Activated naive CD8-positive, alpha-beta T cell treated with anti-CD3 and anti-CD28 coated beads for 36 hours (primary cell): ENCODE data around the gene LEP. TPM values are rescaled to one million over a fixed set of nuclear protein-coding genes. Genes with fewer than 3 reads are reported as not detected.
"Not testable (repeated sequence)": the region's sequence is repeated elsewhere in the genome, so short reads cannot be mapped to it uniquely, and the experiment has no call there.

Experiments used
- DNase-seq: peaks from one replicate; pipeline ENCODE4 v3.0.0; 2021
- H3K27ac Mint-ChIP-seq: one replicate; pipeline ENCODE4 v1.8.0; 2022; ENCODE audit warnings: mild to moderate bottlenecking, moderate library complexity, mixed read lengths
- H3K27me3 Mint-ChIP-seq: one replicate; pipeline ENCODE4 v1.8.0; 2022; ENCODE audit warnings: mild to moderate bottlenecking, mixed read lengths
- H3K36me3 Mint-ChIP-seq: one replicate; pipeline ENCODE4 v1.8.0; 2021; ENCODE audit warnings: mild to moderate bottlenecking, mixed read lengths
- H3K4me1 Mint-ChIP-seq: one replicate; pipeline ENCODE4 v1.8.0; 2021; ENCODE audit warnings: mixed read lengths
- H3K4me3 Mint-ChIP-seq: one replicate; pipeline ENCODE4 v1.8.0; 2022; ENCODE audit warnings: mild to moderate bottlenecking, moderate library complexity, mixed read lengths
- H3K9me3 Mint-ChIP-seq: one replicate; pipeline ENCODE4 v1.8.0; 2022; ENCODE audit warnings: mixed read lengths
- total RNA-seq, 2 experiments: library from RNA; stranded (reverse); gene quantifications; one replicate each; pipeline ENCODE4 v1.2.3, GENCODE V29; 2021

The LEP gene
- total RNA-seq, 2 experiments from 2014 or later = not detected

GRCh38 chr7:128226132-128226980, 14.7 kb upstream of the LEP start:
- Mint-ChIP-seq H3K36me3 (no peaks in the 10 kb centered on the region), H3K27me3 (peaks cover 8% of the 10 kb centered on the region), H3K9me3 (no peaks in the 10 kb centered on the region), H3K4me1 (no peaks in the 10 kb centered on the region), H3K27ac (no peak overlapping the region), H3K4me3 (no peak overlapping the region)
- DNase-seq = no peak

- no peak overlapping the region for H3K27ac Mint-ChIP-seq
These were observed 13.8 kb upstream of the LEP start for GRCh38 chr7:128227271-128227670.

DNA sequence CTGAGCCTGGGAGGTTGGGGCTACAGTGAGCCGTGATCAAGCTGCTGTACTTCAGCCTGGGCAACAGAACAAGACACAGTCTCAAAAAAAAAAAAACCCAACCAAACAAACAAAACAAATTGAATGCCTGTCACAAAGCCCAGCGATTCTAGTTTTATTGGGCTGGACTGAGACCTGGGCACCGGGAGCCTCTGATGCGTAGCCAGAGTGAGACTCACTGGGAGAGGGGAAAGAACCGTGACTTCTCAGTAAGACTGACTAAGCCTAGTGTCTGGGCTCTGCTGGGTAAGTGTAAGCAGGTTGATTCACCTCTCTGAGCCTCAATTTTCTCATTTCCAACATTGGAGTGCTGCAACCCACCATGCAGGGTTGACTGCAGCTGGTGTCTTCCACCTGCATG, 10.1 kb upstream of the LEP start:
- Mint-ChIP-seq H3K9me3 (no peaks in the 10 kb centered on the region), H3K36me3 (no peaks in the 10 kb centered on the region)
- DNase-seq = no peak

More at GRCh38 chr7:128227271-128227670, 13.8 kb upstream of the LEP start:
- Mint-ChIP-seq H3K27me3 (peaks cover 8% of the 10 kb centered on the region), H3K36me3 (no peaks in the 10 kb centered on the region), H3K4me1 (no peaks in the 10 kb centered on the region), H3K9me3 (no peaks in the 10 kb centered on the region), H3K4me3 (no peak overlapping the region)
- no peak for DNase-seq

GRCh38 chr7:128231677-128232076, 9.4 kb upstream of the LEP start:
- Mint-ChIP-seq H3K4me1 (peaks cover 1% of the 10 kb centered on the region), H3K9me3 (no peaks in the 10 kb centered on the region), H3K27ac (no peak overlapping the region), H3K36me3 (no peaks in the 10 kb centered on the region), H3K4me3 (no peak overlapping the region), H3K27me3 (peaks cover 4% of the 10 kb centered on the region)
- DNase-seq = no peak

More for the DNA sequence above, 10.1 kb upstream of the LEP start:
- Mint-ChIP-seq H3K4me3 (no peak overlapping the region), H3K27me3 (peaks cover 7% of the 10 kb centered on the region), H3K4me1 (no peaks in the 10 kb centered on the region), H3K27ac (no peak overlapping the region)

DNA sequence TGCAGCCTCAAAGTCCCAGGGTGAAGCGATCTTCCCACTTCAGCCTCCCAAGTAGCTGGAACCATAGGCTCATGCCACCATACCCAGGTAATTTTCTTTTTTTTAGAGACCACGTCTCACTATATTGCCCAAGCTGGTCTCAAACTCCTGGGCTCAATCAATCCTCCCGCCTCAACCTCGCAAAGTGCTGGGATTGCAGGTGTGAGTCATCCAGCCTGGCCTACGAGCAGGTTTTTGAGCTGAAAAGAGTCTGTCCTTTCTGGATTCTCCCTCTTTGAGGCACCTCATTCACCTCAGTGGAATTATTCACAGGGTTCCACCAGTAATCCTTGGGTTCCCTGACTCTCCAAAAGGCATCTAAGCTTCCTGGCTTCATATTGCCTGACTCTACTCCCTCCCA, 7.6 kb upstream of the LEP start:
- no peaks in the 10 kb centered on the region for H3K36me3 Mint-ChIP-seq
- DNase-seq = no peak
- peaks cover 3% of the 10 kb centered on the region for H3K9me3 Mint-ChIP-seq
- no peaks in the 10 kb centered on the region for H3K27me3 Mint-ChIP-seq
- H3K4me3 Mint-ChIP-seq = no peak overlapping the region
- H3K4me1 Mint-ChIP-seq = peaks cover 8% of the 10 kb centered on the region
- no peak overlapping the region for H3K27ac Mint-ChIP-seq

GRCh38 chr7:128234476-128235026, 6.5 kb upstream of the LEP start:
- no peaks in the 10 kb centered on the region for H3K36me3 Mint-ChIP-seq

GRCh38 chr7:128235471-128235870, 5.6 kb upstream of the LEP start:
- Mint-ChIP-seq H3K27me3 (peaks cover 4% of the 10 kb centered on the region), H3K4me1 (peaks cover 8% of the 10 kb centered on the region), H3K36me3 (no peaks in the 10 kb centered on the region), H3K4me3 (no peak overlapping the region), H3K9me3 (peaks cover 9% of the 10 kb centered on the region), H3K27ac (no peak overlapping the region)
- no peak for DNase-seq

More at GRCh38 chr7:128234476-128235026, 6.5 kb upstream of the LEP start:
- Mint-ChIP-seq H3K27me3 (no peaks in the 10 kb centered on the region), H3K9me3 (peaks cover 9% of the 10 kb centered on the region), H3K27ac (no peak overlapping the region), H3K4me1 (peaks cover 8% of the 10 kb centered on the region), H3K4me3 (no peak overlapping the region)
- DNase-seq = no peak

GRCh38 chr7:128236924-128237586, 4.0 kb upstream of the LEP start:
- H3K9me3 Mint-ChIP-seq = peaks cover 9% of the 10 kb centered on the region
- H3K27me3 Mint-ChIP-seq = peaks cover 15% of the 10 kb centered on the region
- H3K4me3 Mint-ChIP-seq = no peak overlapping the region
- no peak overlapping the region for H3K27ac Mint-ChIP-seq
- H3K36me3 Mint-ChIP-seq = peaks cover 1% of the 10 kb centered on the region
- peaks cover 8% of the 10 kb centered on the region for H3K4me1 Mint-ChIP-seq
- peak; percentile 4 for DNase-seq

DNA sequence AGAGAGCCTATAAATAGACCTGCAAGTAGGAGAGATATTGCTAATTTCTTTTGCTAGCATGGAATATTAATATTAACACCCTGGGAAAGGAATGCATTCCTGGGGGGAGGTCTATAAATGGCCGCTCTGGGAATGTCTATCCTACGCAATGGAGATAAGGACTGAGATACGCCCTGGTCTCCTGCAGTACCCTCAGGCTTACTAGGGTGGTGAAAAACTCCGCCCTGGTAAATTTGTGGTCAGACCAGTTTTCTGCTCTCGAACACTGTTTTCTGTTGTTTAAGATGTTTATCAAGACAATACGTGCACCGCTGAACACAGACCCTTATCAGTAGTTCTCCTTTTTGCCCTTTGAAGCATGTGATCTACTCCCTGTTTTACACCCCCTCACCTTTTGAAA, 1.9 kb upstream of the LEP start:
- H3K27me3 Mint-ChIP-seq = peaks cover 29% of the 10 kb centered on the region
- not testable (repeated sequence) for H3K4me3 Mint-ChIP-seq, H3K9me3 Mint-ChIP-seq, H3K27ac Mint-ChIP-seq, H3K36me3 Mint-ChIP-seq, DNase-seq, H3K4me1 Mint-ChIP-seq

DNA sequence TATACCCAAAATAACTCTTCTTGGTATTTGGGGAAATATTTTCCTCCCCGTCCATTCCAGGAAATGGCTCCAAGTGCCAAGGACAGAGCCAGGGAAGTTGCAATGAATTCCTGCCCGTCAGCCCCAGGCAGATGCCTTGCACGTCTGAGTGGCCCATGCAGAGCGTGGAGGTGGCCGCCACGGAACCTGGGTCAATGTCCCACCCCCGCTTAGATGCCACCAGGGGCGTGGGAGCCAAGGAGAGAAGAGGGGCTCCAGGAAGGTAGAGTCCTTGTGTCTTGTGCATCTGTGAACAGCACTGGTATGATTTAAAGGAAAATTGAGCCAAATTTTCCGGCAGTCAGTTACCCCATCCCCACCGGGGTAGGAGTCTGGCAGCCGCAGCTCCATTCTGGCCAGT, 1.6 kb downstream of the LEP start:
- Mint-ChIP-seq H3K9me3 (peaks cover 9% of the 10 kb centered on the region), H3K4me3 (no peak overlapping the region), H3K27me3 (peaks cover 29% of the 10 kb centered on the region), H3K36me3 (peaks cover 1% of the 10 kb centered on the region), H3K27ac (no peak overlapping the region), H3K4me1 (no peaks in the 10 kb centered on the region)
- DNase-seq = no peak

DNA sequence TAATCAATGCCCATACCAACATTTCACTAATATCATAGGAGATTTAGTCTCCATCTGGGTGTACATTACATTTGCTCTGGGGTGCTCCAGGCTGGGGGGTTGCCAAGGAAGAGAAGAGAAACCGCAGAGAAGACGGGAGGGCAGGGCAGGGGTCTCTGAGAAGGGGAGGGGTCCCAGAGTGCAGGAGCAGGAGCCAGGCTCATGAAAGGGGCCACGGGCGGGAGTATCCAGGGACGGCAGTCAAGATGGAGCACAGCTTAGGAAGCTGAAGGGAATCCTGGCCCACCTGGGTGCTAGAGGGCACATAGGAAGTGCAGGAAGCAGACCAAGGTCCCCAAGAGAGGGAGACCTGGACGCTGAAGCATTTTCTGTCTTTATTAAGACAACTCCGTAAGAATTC, 2.2 kb downstream of the LEP start:
- no peak for DNase-seq
- Mint-ChIP-seq H3K36me3 (peaks cover 1% of the 10 kb centered on the region), H3K27me3 (peaks cover 29% of the 10 kb centered on the region), H3K4me1 (no peaks in the 10 kb centered on the region), H3K9me3 (peaks cover 8% of the 10 kb centered on the region), H3K4me3 (no peak overlapping the region), H3K27ac (no peak overlapping the region)

GRCh38 chr7:128244861-128245260, 3.8 kb downstream of the LEP start:
- H3K36me3 Mint-ChIP-seq = peaks cover 1% of the 10 kb centered on the region
- no peak overlapping the region for H3K4me3 Mint-ChIP-seq
- H3K27ac Mint-ChIP-seq = no peak overlapping the region
- no peaks in the 10 kb centered on the region for H3K9me3 Mint-ChIP-seq
- peaks cover 29% of the 10 kb centered on the region for H3K27me3 Mint-ChIP-seq
- DNase-seq = no peak
- no peaks in the 10 kb centered on the region for H3K4me1 Mint-ChIP-seq

GRCh38 chr7:128247108-128247507, 6.0 kb downstream of the LEP start:
- no peaks in the 10 kb centered on the region for H3K9me3 Mint-ChIP-seq
- peaks cover 13% of the 10 kb centered on the region for H3K27me3 Mint-ChIP-seq
- no peak overlapping the region for H3K4me3 Mint-ChIP-seq
- H3K36me3 Mint-ChIP-seq = no peaks in the 10 kb centered on the region
- no peaks in the 10 kb centered on the region for H3K4me1 Mint-ChIP-seq
- H3K27ac Mint-ChIP-seq = no peak overlapping the region
- no peak for DNase-seq

DNA sequence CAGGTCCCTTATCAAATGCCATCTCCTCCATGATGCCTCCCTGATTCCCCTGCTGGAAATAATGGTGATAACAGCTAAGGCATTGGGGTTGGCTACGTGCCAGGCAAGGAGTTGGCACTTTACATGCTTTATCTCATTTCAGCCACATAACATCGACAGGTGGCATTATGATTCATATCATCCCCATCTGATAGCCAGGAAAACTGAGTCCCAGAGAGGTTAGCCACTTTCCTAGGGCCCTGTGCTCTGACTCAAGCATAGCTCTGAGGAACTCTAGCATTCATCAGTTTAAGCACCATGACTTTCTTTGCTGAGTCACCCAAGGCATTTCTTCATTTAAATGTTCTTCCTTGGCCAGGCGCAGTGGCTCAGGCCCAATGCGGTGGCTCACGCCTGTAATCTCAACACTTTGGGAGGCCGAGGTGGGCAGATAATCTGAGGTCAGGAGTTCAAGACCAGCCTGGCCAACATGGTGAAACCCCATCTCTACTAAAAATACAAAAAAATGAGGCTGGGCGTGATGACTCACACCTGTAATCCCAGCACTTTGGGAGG, 6.6 kb downstream of the LEP start:
- H3K27me3 Mint-ChIP-seq = peaks cover 8% of the 10 kb centered on the region
- no peak overlapping the region for H3K27ac Mint-ChIP-seq

GRCh38 chr7:128251337-128251736, 10.3 kb downstream of the LEP start:
- Mint-ChIP-seq H3K9me3 (no peaks in the 10 kb centered on the region), H3K27ac (no peak overlapping the region), H3K27me3 (no peaks in the 10 kb centered on the region), H3K36me3 (no peaks in the 10 kb centered on the region), H3K4me1 (no peaks in the 10 kb centered on the region), H3K4me3 (no peak overlapping the region)
- no peak for DNase-seq

More for the DNA sequence above, 6.6 kb downstream of the LEP start:
- Mint-ChIP-seq H3K4me1 (no peaks in the 10 kb centered on the region), H3K4me3 (no peak overlapping the region), H3K36me3 (no peaks in the 10 kb centered on the region), H3K9me3 (no peaks in the 10 kb centered on the region)
- DNase-seq = no peak
